Heart right ventricle (tissue), 16 donors: ENCODE results near the gene DSCAM. TPM values are rescaled to one million over a fixed set of nuclear protein-coding genes. Genes with fewer than 3 reads are reported as not detected.
A peak's percentile ranks its signal among the peaks of the same experiment; 100 is the strongest.

Experiments
- ATAC-seq, 8 donors: fragments of 200-7000 bp; cut with Tn5 transposase; one replicate each; pipeline ENCODE4 v1.9.1; 2020; ENCODE audit warnings: mild to moderate bottlenecking in 8 of 8, moderate library complexity in 8 of 8, moderate number of reproducible peaks in 1 of 8
- DNase-seq, 2 donors: peaks; one replicate each; pipeline ENCODE4 v3.0.0-alpha.2; 2020
- H3K27ac ChIP-seq, 10 donors: fragments of 200-600 bp; sonication (generic) in 2 of 10; one replicate each; pipeline versions ENCODE4 v1.5.0 to v1.8.0; 2020 to 2022; ENCODE audit warnings: mild to moderate bottlenecking in 3 of 10
- H3K27me3 ChIP-seq, 7 donors: fragments of 200-600 bp; one replicate each; pipeline ENCODE4 v1.8.0; 2021 to 2022; ENCODE audit warnings: mild to moderate bottlenecking in 2 of 7
- H3K36me3 ChIP-seq, 9 donors: fragments of 200-600 bp; sonication (generic) in 1 of 9; one replicate each; pipeline versions ENCODE4 v1.5.0 to v1.8.0; 2020 to 2022; ENCODE audit warnings: mild to moderate bottlenecking in 2 of 9
- H3K4me1 ChIP-seq, 9 donors: fragments of 200-600 bp; sonication (generic) in 1 of 9; one replicate each; pipeline versions ENCODE4 v1.5.0 to v1.8.0; 2020 to 2022; ENCODE audit warnings: mild to moderate bottlenecking in 4 of 9
- H3K4me3 ChIP-seq, 10 donors: fragments of 200-600 bp; sonication (generic) in 2 of 10; one replicate each; pipeline versions ENCODE4 v1.5.0 to v1.8.0; 2020 to 2022; ENCODE audit warnings: mild to moderate bottlenecking in 7 of 10, moderate library complexity in 2 of 10
- H3K9me3 ChIP-seq, 11 donors: fragments of 200-600 bp in 10 of 11; sonication (generic) in 2 of 11; one replicate each; pipeline versions ENCODE4 v1.5.0 to v1.8.0; 2013 to 2022; ENCODE audit warnings: mild to moderate bottlenecking in 2 of 11, control low read depth in 1 of 11, moderate library complexity in 1 of 11
- CTCF ChIP-seq, 9 donors: fragments of 200-600 bp; sonication (generic) in 2 of 9; IDR thresholded peaks; one replicate each; pipeline versions ENCODE4 v1.5.0 to v1.8.0; 2021 to 2022; ENCODE audit warnings: antibody characterized with exemption in 9 of 9, mild to moderate bottlenecking in 5 of 9, moderate library complexity in 1 of 9
- WGBS, 2 donors: extraction: QIAGEN DNeasy Blood & Tissue Kit; methylation state at CpG; one replicate each; pipeline ENCODE4 v1.1.7; 2013; ENCODE audit warnings: inconsistent platforms in 1 of 2; 5-methylcytosine and 5-hydroxymethylcytosine counted together
- intact Hi-C, 10 donors: fragments of 100-400 bp; cut with DNase I; formaldehyde crosslinking; loops; one replicate each; pipeline versions ENCODE4 v1.11.1 to v1.14.2; 2022
- polyA plus RNA-seq, 2 donors: library from polyadenylated mRNA; stranded (reverse); fragments of 200-250 nt; gene quantifications; one replicate each; pipeline ENCODE4 v1.2.3, GENCODE V29; 2013
- total RNA-seq, 10 donors: library from RNA; stranded (reverse); fragmentation: NEBNext Ultra II Directional in 3 of 10; extraction: Animal tissue kit (Norgen Biotek cat#: 25700) in 3 of 10; gene quantifications; one replicate each; pipeline versions ENCODE4 v1.2.1 to v1.2.4, GENCODE V29; 2021 to 2023
- donor health status: Arrhythmogenic right ventricular cardiomyopathy.
- donor health status: ischemic (EF 13 %, LVEDD 7.1; RV severe dilation, severe dysfunction).
- donor health status: healthy with polysubstance abuse.
- donor health status: DM: no; HTN: yes; CAD: no.
- donor health status: DM: no; HTN: no; CAD: no.
- donor health status: ischemic (EF 25% LVEDD 6.9; RV normal size, moderate dysfunction).
- donor health status: ischemic (EF 25% LVEDD 5.7; RV mildly dilated, moderate dysfunction).
- donor health status: healthy.
- donor health status: DM: yes; HTN: yes; CAD: no.
- donor health status: Ischemic cardiomyopathy.
- donor health status: ischemic (EF 35%, LVEDD 5.7; RV mildly dilated, moderate dysfunction).
- donor health status: nonischemic (EF 11% LVEDD 7.7; RV severe dilation, severe dysfunction).
- donor health status: DM: yes; HTN: yes; CAD: no.
- donor health status: PGD.
- donor health status: ischemic (EF 29% LVEDD 5.4; RV normal size, mild dysfunction).
- donor health status: nonischemic (EF 23%, LVEDD 6.1; RV moderate dilation, normal function).

DSCAM gene
- total and polyA plus RNA-seq, 12 donors: 0.03 to 0.04 TPM; not detected in 10

DNA sequence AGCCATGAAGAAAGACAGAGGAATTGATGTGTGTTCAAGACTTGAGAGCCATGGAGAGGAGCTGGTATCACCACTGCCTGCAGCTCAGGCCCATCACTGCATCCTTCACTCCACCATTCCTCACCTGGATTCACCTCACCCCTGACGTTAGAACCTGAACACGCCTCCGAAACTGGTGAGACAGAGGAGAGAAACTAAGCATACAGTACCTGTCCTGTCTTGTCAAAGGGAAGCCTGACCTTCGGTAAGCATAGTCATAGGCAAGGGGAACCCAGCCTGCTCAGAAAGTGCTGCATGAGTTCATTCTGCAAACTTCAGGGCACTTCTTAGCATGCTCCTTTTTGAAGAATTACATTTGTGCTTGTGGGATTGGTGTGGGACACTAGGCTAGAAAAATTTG is 425.8 kb downstream of the DSCAM start:
- Histone ChIP-seq H3K27ac (no peak overlapping the region), H3K4me1 (no peaks in the 10 kb centered on the region), H3K4me3 (no peak overlapping the region), H3K27me3 (no peaks in the 10 kb centered on the region), H3K36me3 (no peaks in the 10 kb centered on the region), H3K9me3 (peaks cover 0 to 25% (median 4%) of the 10 kb centered on the region in 11 donors)
- WGBS, 2 donors: 91 to 93% methylated on average over 4 of the region's 4 CpGs
- no peak for DNase-seq
- no peak for ATAC-seq
- intact Hi-C loops: no loop called here
- no peak for TF ChIP-seq CTCF (IDR thresholded peaks at IDR 0.05)

- H3K36me3 ChIP-seq: no peaks in the 10 kb centered on the region
- no peak overlapping the region for H3K27ac ChIP-seq
- intact Hi-C loops: no loop called here
- ATAC-seq (no peak), DNase-seq (no peak)
- no peak for TF ChIP-seq CTCF (IDR thresholded peaks at IDR 0.05)
- H3K27me3 ChIP-seq: no peaks in the 10 kb centered on the region
- H3K4me3 ChIP-seq: no peak overlapping the region
- H3K4me1 ChIP-seq: no peaks in the 10 kb centered on the region
- H3K9me3 ChIP-seq: peaks cover 0 to 30% (median 4%) of the 10 kb centered on the region in 11 donors
These were observed 430.4 kb downstream of the DSCAM start for GRCh38 chr21:40416572-40416971.

GRCh38 chr21:40408561-40408960 is 438.4 kb downstream of the DSCAM start:
- Histone ChIP-seq H3K4me3 (no peak overlapping the region), H3K27ac (no peak overlapping the region), H3K36me3 (no peaks in the 10 kb centered on the region), H3K4me1 (no peaks in the 10 kb centered on the region), H3K9me3 (peaks cover 0 to 11% (median 0%) of the 10 kb centered on the region in 11 donors), H3K27me3 (no peaks in the 10 kb centered on the region)
- WGBS, 2 donors: 79 to 85% methylated on average over 5 of the region's 5 CpGs
- no peak for ATAC-seq
- intact Hi-C loops: no loop called here
- DNase-seq: no peak
- no peak for TF ChIP-seq CTCF (IDR thresholded peaks at IDR 0.05)

GRCh38 chr21:40404396-40404800 is 442.6 kb downstream of the DSCAM start:
- no peak overlapping the region for H3K27ac ChIP-seq
- H3K4me3 ChIP-seq: no peak overlapping the region
- DNase-seq: peak in 1 of 2 donors; percentile 41
- peak in 4 of 8 donors; percentile 37 to 87 (median 69) for ATAC-seq
- no peak for TF ChIP-seq CTCF (IDR thresholded peaks at IDR 0.05)
- WGBS, 2 donors: 16 to 20% methylated on average over 3 of the region's 3 CpGs
- H3K4me1 ChIP-seq: no peaks in the 10 kb centered on the region
- no peaks in the 10 kb centered on the region for H3K36me3 ChIP-seq
- peaks cover 0 to 9% (median 0%) of the 10 kb centered on the region in 11 donors for H3K9me3 ChIP-seq
- no peaks in the 10 kb centered on the region for H3K27me3 ChIP-seq
- intact Hi-C loops: no loop called here
